GM23248 (cell line): ENCODE results near the gene BFSP1. TPM values are rescaled to one million over a fixed set of nuclear protein-coding genes. Genes with fewer than 3 reads are reported as not detected.

ENCODE experiments used
- DNase-seq: peaks from one replicate; pipeline ENCODE4 v3.0.0-alpha.2; 2015
- H2AFZ ChIP-seq: fragments of 200-600 bp; sonication (generic); 2 replicates; pipeline ENCODE4 v1.6.1; 2016; ENCODE audit warnings: antibody characterized with exemption
- H3F3A ChIP-seq: fragments of 200-600 bp; sonication (generic); 2 replicates; pipeline ENCODE4 v1.6.1; 2016; ENCODE audit warnings: mild to moderate bottlenecking, antibody characterized with exemption, mixed run types; ENCODE audit not compliant: insufficient read depth
- H3K27ac ChIP-seq: fragments of 200-600 bp; sonication (generic); 2 replicates; pipeline ENCODE4 v1.5.1; 2016; ENCODE audit warnings: mild to moderate bottlenecking
- H3K27me3 ChIP-seq: fragments of 200-600 bp; sonication (generic); replicated peaks from 2 replicates; pipeline ENCODE4 v1.6.1; 2016; ENCODE audit warnings: mild to moderate bottlenecking; ENCODE audit not compliant: insufficient read depth
- H3K36me3 ChIP-seq: fragments of 200-600 bp; sonication (generic); 2 replicates; pipeline ENCODE4 v1.6.1; 2016; ENCODE audit warnings: low read depth, mild to moderate bottlenecking
- H3K4me1 ChIP-seq: fragments of 200-600 bp; sonication (generic); 2 replicates; pipeline ENCODE4 v1.6.1; 2016; ENCODE audit warnings: mild to moderate bottlenecking; ENCODE audit not compliant: insufficient read depth
- H3K4me2 ChIP-seq: fragments of 200-600 bp; sonication (generic); one replicate; pipeline ENCODE4 v1.6.1; 2016; ENCODE audit warnings: mild to moderate bottlenecking; ENCODE audit not compliant: unreplicated experiment
- H3K4me3 ChIP-seq: fragments of 200-600 bp; sonication (generic); 2 replicates; pipeline ENCODE4 v1.5.1; 2016; ENCODE audit warnings: mild to moderate bottlenecking
- H3K79me2 ChIP-seq: fragments of 200-600 bp; sonication (generic); 2 replicates; pipeline ENCODE4 v1.6.1; 2016; ENCODE audit warnings: mild to moderate bottlenecking; ENCODE audit not compliant: insufficient read depth
- H3K9ac ChIP-seq: fragments of 200-600 bp; sonication (generic); 2 replicates; pipeline ENCODE4 v1.6.1; 2016; ENCODE audit warnings: mild to moderate bottlenecking
- H3K9me2 ChIP-seq: fragments of 200-600 bp; sonication (generic); 2 replicates; pipeline ENCODE4 v1.6.1; 2016; ENCODE audit warnings: mixed run types, mild to moderate bottlenecking, moderate library complexity; ENCODE audit not compliant: insufficient read depth
- H3K9me3 ChIP-seq: fragments of 200-600 bp; sonication (generic); one replicate; pipeline ENCODE4 v1.6.1; 2017; ENCODE audit warnings: low read depth
- H4K20me1 ChIP-seq: fragments of 200-600 bp; sonication (generic); 2 replicates; pipeline ENCODE4 v1.6.0; 2016; ENCODE audit not compliant: insufficient read depth
- EZH2 ChIP-seq: fragments of 200-600 bp; sonication (generic); IDR thresholded peaks from 2 replicates; pipeline ENCODE4 v1.6.1; 2018; ENCODE audit warnings: antibody characterized with exemption, mild to moderate bottlenecking; ENCODE audit not compliant: insufficient read depth, poor library complexity, severe bottlenecking
- EZH2phosphoT487 ChIP-seq: fragments of 200-600 bp; sonication (generic); IDR thresholded peaks from 2 replicates; pipeline ENCODE4 v1.6.1; 2018; ENCODE audit warnings: antibody characterized with exemption, moderate library complexity, mild to moderate bottlenecking, low read depth; ENCODE audit not compliant: insufficient read depth
- WGBS, 2 experiments: methylation state at CpG; one replicate each; pipeline ENCODE4 v1.1.6; 2015 to 2017; ENCODE audit warnings: low lambda C conversion rate in 2 of 2, low coverage in 1 of 2; ENCODE audit errors: missing lambda C conversion rate in 2 of 2; 5-methylcytosine and 5-hydroxymethylcytosine counted together
- in situ Hi-C: fragments of 300-500 bp; cut with MboI; formaldehyde crosslinking; loops from 2 replicates; pipeline ENCODE4 v1.15.0; 2020
- polyA plus RNA-seq: library from polyadenylated mRNA; unstranded; fragments of >200 nt; fragmentation: Nextera tagmentation; extraction: Ambion mirVana; gene quantifications from 2 replicates; pipeline ENCODE4 v1.2.1, GENCODE V29; 2016
- total RNA-seq: library from RNA; depleted of rRNA; stranded (reverse); fragments of >200 nt; shearing (Covaris generic); gene quantifications from 2 replicates; pipeline ENCODE4 v1.2.3, GENCODE V29; 2014

The BFSP1 gene
- total and polyA plus RNA-seq, 2 experiments from 2014 or later, result 0.28 to 0.32 TPM

GRCh38 chr20:17485017-17485416 is 46.2 kb downstream of the BFSP1 start:
- Histone ChIP-seq H3K79me2 (no peaks in the 10 kb centered on the region), H3K4me3 (no peak overlapping the region), H3K36me3 (no peaks in the 10 kb centered on the region), H3K4me2 (no peak overlapping the region), H3K27me3 (peaks cover 16% of the 10 kb centered on the region), H2AFZ (no peak overlapping the region), H3K9ac (no peak overlapping the region), H4K20me1 (no peaks in the 10 kb centered on the region), H3F3A (no peaks in the 10 kb centered on the region), H3K27ac (no peak overlapping the region), H3K4me1 (no peaks in the 10 kb centered on the region), H3K9me3 (no peaks in the 10 kb centered on the region), H3K9me2 (no peaks in the 10 kb centered on the region)
- in situ Hi-C loops, result no loop called here
- no peak for DNase-seq
- WGBS, 2 experiments, result 82 to 85% methylated on average over 2 of the region's 2 CpGs
- TF ChIP-seq EZH2phosphoT487 (no peak), EZH2 (no peak)

- no peaks in the 10 kb centered on the region for H3K36me3 ChIP-seq
- H3K27ac ChIP-seq, result no peak overlapping the region
- 38 to 41% methylated on average over 5 of the region's 5 CpGs for WGBS, 2 experiments
- no peak overlapping the region for H3K4me3 ChIP-seq
- no peak overlapping the region for H2AFZ ChIP-seq
- no peak overlapping the region for H3K4me2 ChIP-seq
- H3K9ac ChIP-seq, result no peak overlapping the region
- TF ChIP-seq EZH2 (no peak), EZH2phosphoT487 (no peak)
- no peaks in the 10 kb centered on the region for H4K20me1 ChIP-seq
- no peaks in the 10 kb centered on the region for H3K9me3 ChIP-seq
- H3K79me2 ChIP-seq, result no peaks in the 10 kb centered on the region
- H3K27me3 ChIP-seq, result peaks cover 16% of the 10 kb centered on the region
- H3K4me1 ChIP-seq, result no peaks in the 10 kb centered on the region
- in situ Hi-C loops, result no loop called here
- no peaks in the 10 kb centered on the region for H3F3A ChIP-seq
- no peaks in the 10 kb centered on the region for H3K9me2 ChIP-seq
- no peak for DNase-seq
Observed at GRCh38 chr20:17482536-17482935, 48.6 kb downstream of the BFSP1 start.

DNA sequence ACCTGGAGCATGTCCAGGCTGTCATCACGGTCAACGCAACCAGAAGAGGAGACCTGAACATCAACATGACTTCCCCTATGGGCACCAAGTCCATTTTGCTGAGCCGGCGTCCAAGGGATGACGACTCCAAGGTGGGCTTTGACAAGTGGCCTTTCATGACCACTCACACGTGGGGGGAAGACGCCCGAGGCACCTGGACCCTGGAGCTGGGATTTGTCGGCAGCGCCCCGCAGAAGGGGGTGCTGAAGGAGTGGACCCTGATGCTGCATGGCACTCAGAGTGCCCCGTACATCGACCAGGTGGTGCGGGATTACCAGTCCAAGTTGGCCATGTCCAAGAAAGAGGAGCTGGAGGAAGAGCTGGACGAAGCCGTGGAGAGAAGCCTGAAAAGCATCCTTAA is 49.5 kb downstream of the BFSP1 start:
- 66 to 80% methylated on average over 16 of the region's 16 CpGs for WGBS, 2 experiments
- Histone ChIP-seq H3K4me1 (no peaks in the 10 kb centered on the region), H3K36me3 (no peaks in the 10 kb centered on the region)

DNA sequence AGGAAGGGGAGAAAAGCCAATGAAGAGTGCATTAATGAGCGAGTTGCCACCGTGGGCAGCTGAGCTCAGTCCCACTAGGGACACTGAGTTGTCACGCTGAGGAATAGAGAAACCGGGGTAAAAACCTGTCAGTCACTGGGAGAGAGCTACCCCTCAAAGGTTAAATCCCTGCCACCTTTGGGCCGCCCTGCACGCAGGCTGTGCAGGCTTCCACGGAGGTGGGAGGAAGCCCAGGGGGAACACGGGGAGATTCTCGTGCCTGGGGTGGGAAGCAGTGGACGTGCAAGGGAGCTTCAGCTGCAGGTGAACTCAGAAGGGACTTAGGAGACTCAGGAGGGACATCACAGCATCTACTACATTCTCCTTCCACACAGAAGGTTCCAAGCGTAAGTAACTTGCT is 50.5 kb downstream of the BFSP1 start:
- peaks cover 4% of the 10 kb centered on the region; the same call in 1 of the 2 replicates for H3K27me3 ChIP-seq
- H3K9ac ChIP-seq, result no peak overlapping the region
- H3K79me2 ChIP-seq, result no peaks in the 10 kb centered on the region
- no peaks in the 10 kb centered on the region for H3K9me3 ChIP-seq
- 53 to 64% methylated on average over 11 of the region's 11 CpGs for WGBS, 2 experiments
- DNase-seq, result no peak
- H3K4me3 ChIP-seq, result no peak overlapping the region
- H3K27ac ChIP-seq, result no peak overlapping the region
- H3K4me2 ChIP-seq, result no peak overlapping the region
- in situ Hi-C loops, result no loop called here
- no peaks in the 10 kb centered on the region for H3K4me1 ChIP-seq
- TF ChIP-seq EZH2phosphoT487 (no peak), EZH2 (no peak)
- H3K9me2 ChIP-seq, result no peaks in the 10 kb centered on the region
- H4K20me1 ChIP-seq, result no peaks in the 10 kb centered on the region
- H3K36me3 ChIP-seq, result no peaks in the 10 kb centered on the region
- no peaks in the 10 kb centered on the region for H3F3A ChIP-seq
- H2AFZ ChIP-seq, result no peak overlapping the region

More for the DNA sequence above, 49.5 kb downstream of the BFSP1 start:
- no peak overlapping the region for H3K27ac ChIP-seq
- H3K27me3 ChIP-seq, result peaks cover 13% of the 10 kb centered on the region
- no peaks in the 10 kb centered on the region for H3K9me3 ChIP-seq
- no peaks in the 10 kb centered on the region for H3K9me2 ChIP-seq
- H3K9ac ChIP-seq, result no peak overlapping the region
- in situ Hi-C loops, result no loop called here
- TF ChIP-seq EZH2 (no peak), EZH2phosphoT487 (no peak)
- H3K4me3 ChIP-seq, result no peak overlapping the region
- DNase-seq, result no peak
- H3F3A ChIP-seq, result no peaks in the 10 kb centered on the region
- no peak overlapping the region for H3K4me2 ChIP-seq
- no peaks in the 10 kb centered on the region for H3K79me2 ChIP-seq
- no peaks in the 10 kb centered on the region for H4K20me1 ChIP-seq
- no peak overlapping the region for H2AFZ ChIP-seq
